ENCODE data around the gene AGBL4.

The AGBL4 gene

DNA sequence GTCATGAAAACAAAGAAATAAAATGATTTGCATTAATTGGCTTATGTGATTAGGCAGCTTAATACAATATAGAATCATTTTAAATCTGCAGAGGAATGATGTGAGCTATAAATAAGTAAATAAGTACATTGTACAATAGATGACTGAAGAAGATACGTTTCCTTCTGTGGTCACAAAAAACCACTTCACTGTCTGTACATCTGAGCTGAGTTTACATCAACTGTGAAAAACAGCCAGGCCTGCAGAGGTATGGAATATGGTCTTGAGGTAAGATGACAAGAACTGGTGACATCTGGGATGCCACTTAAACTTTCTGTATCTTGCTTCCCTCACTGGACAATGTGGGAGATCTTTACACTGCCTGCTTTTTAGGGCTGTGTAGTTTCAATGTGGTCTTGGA, 1117.0 kb downstream of the AGBL4 start:
- TF ChIP-seq, protein P1, sequence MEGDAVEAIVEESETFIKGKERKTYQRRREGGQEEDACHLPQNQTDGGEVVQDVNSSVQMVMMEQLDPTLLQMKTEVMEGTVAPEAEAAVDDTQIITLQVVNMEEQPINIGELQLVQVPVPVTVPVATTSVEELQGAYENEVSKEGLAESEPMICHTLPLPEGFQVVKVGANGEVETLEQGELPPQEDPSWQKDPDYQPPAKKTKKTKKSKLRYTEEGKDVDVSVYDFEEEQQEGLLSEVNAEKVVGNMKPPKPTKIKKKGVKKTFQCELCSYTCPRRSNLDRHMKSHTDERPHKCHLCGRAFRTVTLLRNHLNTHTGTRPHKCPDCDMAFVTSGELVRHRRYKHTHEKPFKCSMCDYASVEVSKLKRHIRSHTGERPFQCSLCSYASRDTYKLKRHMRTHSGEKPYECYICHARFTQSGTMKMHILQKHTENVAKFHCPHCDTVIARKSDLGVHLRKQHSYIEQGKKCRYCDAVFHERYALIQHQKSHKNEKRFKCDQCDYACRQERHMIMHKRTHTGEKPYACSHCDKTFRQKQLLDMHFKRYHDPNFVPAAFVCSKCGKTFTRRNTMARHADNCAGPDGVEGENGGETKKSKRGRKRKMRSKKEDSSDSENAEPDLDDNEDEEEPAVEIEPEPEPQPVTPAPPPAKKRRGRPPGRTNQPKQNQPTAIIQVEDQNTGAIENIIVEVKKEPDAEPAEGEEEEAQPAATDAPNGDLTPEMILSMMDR (conservative IDR thresholded peaks at IDR 0.05; ENCODE audit: low read depth, low read length): no peak
- no peak overlapping the region for H3K4me3 ChIP-seq (ENCODE audit: low read depth, low read length)
- no peak for DNase-seq (ENCODE audit: low read depth)

DNA sequence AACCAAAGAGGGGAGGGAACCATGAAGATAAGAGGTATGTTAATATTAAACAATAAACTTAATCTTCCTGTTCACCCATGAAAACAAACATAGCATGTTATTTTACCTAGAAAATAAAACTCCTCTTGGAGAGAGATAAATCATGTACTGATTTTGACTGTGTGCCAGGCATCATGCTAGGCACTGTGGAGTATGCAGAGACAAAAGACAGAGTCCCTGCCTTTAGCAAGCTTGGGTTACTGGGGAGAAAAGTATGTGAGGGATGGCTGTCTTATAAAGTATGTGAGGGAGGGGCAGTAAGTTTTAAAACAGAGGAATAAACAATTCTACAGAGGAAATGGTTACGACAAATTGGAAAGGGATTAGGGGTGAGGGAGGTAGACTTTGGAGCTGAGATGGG, 1117.6 kb downstream of the AGBL4 start:
- TF ChIP-seq, protein P1 (conservative IDR thresholded peaks at IDR 0.05; ENCODE audit: low read depth, low read length): no peak
- DNase-seq (ENCODE audit: low read depth): no peak
- H3K4me3 ChIP-seq (ENCODE audit: low read depth, low read length): no peak overlapping the region

DNA sequence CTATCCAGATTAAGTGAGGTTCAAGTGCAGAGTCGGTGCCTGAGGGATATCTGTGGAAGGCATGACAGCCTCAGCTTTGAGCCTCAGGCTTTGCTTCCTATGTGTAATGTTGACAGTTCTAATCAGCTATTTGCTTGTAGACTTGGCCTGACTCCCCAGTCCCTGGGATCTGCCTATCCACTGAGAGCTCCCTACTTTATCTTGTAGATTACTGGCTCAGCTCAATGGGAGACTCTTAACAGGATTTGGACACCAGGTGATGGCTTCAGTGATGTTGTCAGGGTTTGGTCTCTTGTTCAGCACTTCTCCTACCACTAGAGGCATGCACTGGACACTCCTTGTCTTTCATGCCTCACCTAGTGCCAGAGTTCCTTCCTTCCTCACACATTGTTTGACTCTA, 1120.5 kb downstream of the AGBL4 start:
- TF ChIP-seq, protein P1 (conservative IDR thresholded peaks at IDR 0.05; ENCODE audit: low read depth, low read length): no peak

DNA sequence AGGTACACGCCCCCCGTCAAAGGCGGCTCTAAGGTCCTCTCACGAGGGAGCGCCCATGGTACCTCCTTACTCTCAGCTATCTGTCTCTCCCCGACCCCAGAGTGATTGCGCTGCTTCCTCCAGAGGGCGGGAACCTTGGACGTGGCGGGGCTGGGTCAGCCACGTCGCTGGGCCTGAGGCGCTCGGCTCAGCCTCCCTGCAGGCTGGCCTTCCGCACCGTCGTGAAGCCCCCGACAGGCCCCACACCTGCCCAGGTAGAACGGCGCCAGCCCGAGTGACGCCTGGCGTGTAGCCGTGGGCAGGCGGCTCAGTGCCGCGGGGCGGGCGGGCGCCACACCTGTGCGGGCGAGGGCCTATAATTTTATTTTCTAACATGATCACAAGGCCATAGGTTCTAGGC, 1124.9 kb downstream of the AGBL4 start:
- TF ChIP-seq, protein P1 (conservative IDR thresholded peaks at IDR 0.05; ENCODE audit: low read depth, low read length): no peak
- H3K4me3 ChIP-seq (ENCODE audit: low read depth, low read length): no peak overlapping the region
- DNase-seq (ENCODE audit: low read depth): no peak

More for the DNA sequence above, 1120.5 kb downstream of the AGBL4 start:
- H3K4me3 ChIP-seq (ENCODE audit: low read depth, low read length): no peak overlapping the region
- no peak for DNase-seq (ENCODE audit: low read depth)

DNA sequence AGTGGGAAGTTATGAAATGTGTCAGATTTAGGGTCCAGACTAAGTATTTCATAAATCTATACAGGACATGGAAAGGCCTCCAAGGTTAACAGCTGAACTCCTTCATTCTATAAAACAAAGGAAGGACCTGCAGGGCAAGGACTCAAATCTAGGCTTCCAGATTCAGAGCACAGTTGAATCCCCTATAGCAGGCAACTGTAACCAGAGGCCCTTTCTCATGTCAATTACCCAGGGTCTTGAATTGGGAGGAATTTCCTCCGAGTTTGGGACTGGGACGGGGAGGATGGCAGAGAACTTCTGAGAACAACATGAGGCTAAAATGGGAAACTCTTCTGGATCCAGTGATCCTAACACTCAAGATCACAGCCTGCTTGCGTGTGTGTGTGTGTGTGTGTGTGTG, 1134.1 kb downstream of the AGBL4 start:
- DNase-seq (ENCODE audit: low read depth): no peak
- TF ChIP-seq, protein P1 (conservative IDR thresholded peaks at IDR 0.05; ENCODE audit: low read depth, low read length): no peak
- H3K4me3 ChIP-seq (ENCODE audit: low read depth, low read length): no peak overlapping the region

DNA sequence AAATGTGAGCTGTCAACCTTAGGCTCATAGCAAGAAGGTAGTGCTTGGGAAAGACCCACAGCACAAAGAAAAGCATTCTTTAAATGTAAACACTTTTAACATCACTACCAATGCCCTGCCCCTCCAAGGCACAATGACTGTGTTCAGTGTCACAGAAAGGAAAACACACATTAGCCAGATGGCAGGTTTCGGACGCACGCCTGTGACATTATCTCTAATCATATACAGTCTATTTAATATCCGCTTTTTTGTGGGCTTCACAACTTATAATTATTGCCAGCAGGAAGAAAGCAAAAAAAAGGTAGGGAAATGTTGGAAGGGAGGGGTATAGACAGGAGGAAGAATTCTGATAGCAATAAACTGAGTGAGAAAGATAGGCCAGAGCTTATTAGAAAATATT, 1134.7 kb downstream of the AGBL4 start:
- DNase-seq (ENCODE audit: low read depth): no peak
- TF ChIP-seq, protein P1 (conservative IDR thresholded peaks at IDR 0.05; ENCODE audit: low read depth, low read length): no peak
- no peak overlapping the region for H3K4me3 ChIP-seq (ENCODE audit: low read depth, low read length)

DNA sequence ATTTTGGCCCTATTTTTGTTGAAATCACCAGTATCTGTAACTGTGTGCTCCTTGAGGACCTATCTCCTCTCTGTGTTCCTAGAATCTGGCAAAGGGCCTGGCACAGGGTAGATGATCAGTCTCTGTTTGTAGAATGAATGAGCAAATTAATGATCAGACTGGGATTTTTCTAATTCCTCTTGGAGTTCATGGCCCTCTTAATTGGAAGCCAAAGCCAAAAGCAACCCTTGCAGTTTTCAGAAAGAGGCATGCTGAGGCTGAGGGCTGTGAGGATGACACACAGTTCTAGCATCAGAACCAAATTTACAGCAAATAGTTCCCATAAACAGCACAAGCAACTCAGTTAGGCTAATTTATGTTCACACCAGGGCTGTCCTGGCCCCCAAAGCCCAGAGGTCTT, 1136.0 kb downstream of the AGBL4 start:
- DNase-seq (ENCODE audit: low read depth): no peak
- H3K4me3 ChIP-seq (ENCODE audit: low read depth, low read length): no peak overlapping the region
- TF ChIP-seq, protein P1 (conservative IDR thresholded peaks at IDR 0.05; ENCODE audit: low read depth, low read length): no peak

Data from choroid plexus epithelial cell (primary cell).